Astrocyte (in vitro differentiated cells and primary cell): Measurements from ENCODE around the gene KIRREL3. TPM values are rescaled to one million over a fixed set of nuclear protein-coding genes. Genes with fewer than 3 reads are reported as not detected.

Source experiments
- DNase-seq: peaks from one replicate; pipeline ENCODE4 v3.0.0-alpha.2; 2010; ENCODE audit warnings: low read depth
- FAIRE-seq: peaks from 2 replicates; lab custom pipeline; 2011; peaks lifted over from hg19 to GRCh38; lab: Jason Lieb, UNC
- H2AFZ ChIP-seq: 2 replicates; pipeline ENCODE4 v1.6.0; 2012; ENCODE audit warnings: low read depth, low read length, inconsistent platforms
- H3K27ac ChIP-seq: 2 replicates; pipeline ENCODE4 v1.5.1; 2011; ENCODE audit warnings: low read depth, low read length, inconsistent platforms
- H3K27me3 ChIP-seq: 2 replicates; pipeline ENCODE4 v1.6.0; 2011; ENCODE audit warnings: low read length, inconsistent platforms; ENCODE audit not compliant: insufficient read depth
- H3K36me3 ChIP-seq: 2 replicates; pipeline ENCODE4 v1.5.1; 2011; ENCODE audit warnings: low read length, inconsistent platforms; ENCODE audit not compliant: insufficient read depth
- H3K4me1 ChIP-seq: 2 replicates; pipeline ENCODE4 v1.5.1; 2011; ENCODE audit warnings: low read length, inconsistent platforms; ENCODE audit not compliant: insufficient read depth
- H3K4me2 ChIP-seq: 2 replicates; pipeline ENCODE4 v1.6.0; 2012; ENCODE audit warnings: low read length, inconsistent platforms
- H3K4me3 ChIP-seq: 2 replicates; pipeline ENCODE4 v1.5.1; 2011; ENCODE audit warnings: low read depth, mild to moderate bottlenecking, low read length, inconsistent platforms; ENCODE audit not compliant: insufficient read depth
- H3K79me2 ChIP-seq: 2 replicates; pipeline ENCODE4 v1.6.0; 2012; ENCODE audit warnings: mild to moderate bottlenecking, low read length, inconsistent platforms; ENCODE audit not compliant: insufficient read depth
- H3K9ac ChIP-seq: 2 replicates; pipeline ENCODE4 v1.6.0; 2012; ENCODE audit warnings: mild to moderate bottlenecking, low read length, inconsistent platforms
- H3K9me3 ChIP-seq: 2 replicates; pipeline ENCODE4 v1.5.1; 2012; ENCODE audit warnings: low read depth, mild to moderate bottlenecking, low read length, inconsistent platforms; ENCODE audit not compliant: insufficient read depth
- H4K20me1 ChIP-seq: 2 replicates; pipeline ENCODE4 v1.6.0; 2012; ENCODE audit warnings: low read length, inconsistent platforms; ENCODE audit not compliant: insufficient read depth
- H3K27ac Mint-ChIP-seq: one replicate; pipeline ENCODE4 v1.8.0; 2021; ENCODE audit warnings: mild to moderate bottlenecking, mixed read lengths; ENCODE audit not compliant: unreplicated experiment
- H3K27me3 Mint-ChIP-seq: one replicate; pipeline ENCODE4 v1.8.0; 2021; ENCODE audit warnings: low read depth, mixed read lengths; ENCODE audit not compliant: unreplicated experiment
- H3K36me3 Mint-ChIP-seq: one replicate; pipeline ENCODE4 v1.8.0; 2021; ENCODE audit warnings: low read depth, mixed read lengths; ENCODE audit not compliant: unreplicated experiment
- H3K4me1 Mint-ChIP-seq: one replicate; pipeline ENCODE4 v1.8.0; 2021; ENCODE audit warnings: low read depth, mixed read lengths; ENCODE audit not compliant: unreplicated experiment
- H3K4me3 Mint-ChIP-seq: one replicate; pipeline ENCODE4 v1.8.0; 2021; ENCODE audit warnings: mild to moderate bottlenecking, moderate library complexity, mixed read lengths; ENCODE audit not compliant: unreplicated experiment
- H3K9me3 Mint-ChIP-seq: one replicate; pipeline ENCODE4 v1.8.0; 2021; ENCODE audit warnings: mild to moderate bottlenecking, mixed read lengths; ENCODE audit not compliant: unreplicated experiment
- CTCF ChIP-seq: IDR thresholded peaks from 2 replicates; pipeline ENCODE4 v1.5.1; 2011; ENCODE audit warnings: low read depth, mild to moderate bottlenecking, inconsistent platforms, low read length, moderate library complexity; ENCODE audit not compliant: insufficient read depth
- EZH2 ChIP-seq: IDR thresholded peaks from 2 replicates; pipeline ENCODE4 v1.6.1; 2012; ENCODE audit warnings: mild to moderate bottlenecking, low read length, inconsistent platforms; ENCODE audit not compliant: insufficient read depth
- total RNA-seq: library from RNA; stranded (reverse); gene quantifications from 2 replicates; pipeline ENCODE4 v1.2.1, GENCODE V29; 2021

KIRREL3 gene
- total RNA-seq, 1 donor from 2014 or later, result 0.91 TPM

- no peak overlapping the region for H3K4me3 ChIP-seq
- H3K9me3 Mint-ChIP-seq, result no peaks in the 10 kb centered on the region
- H3K27ac Mint-ChIP-seq, result no peak overlapping the region
- H3K4me1 Mint-ChIP-seq, result no peaks in the 10 kb centered on the region
- H3K27me3 ChIP-seq, result no peaks in the 10 kb centered on the region
- H3K27ac ChIP-seq, result no peak overlapping the region
- H3K9ac ChIP-seq, result no peak overlapping the region
- TF ChIP-seq CTCF, result no peak
- TF ChIP-seq EZH2, result no peak
- DNase-seq, result no peak
- H3K9me3 ChIP-seq, result no peaks in the 10 kb centered on the region
- FAIRE-seq, result no peak
- no peak overlapping the region for H3K4me3 Mint-ChIP-seq
- no peak overlapping the region for H2AFZ ChIP-seq
- H4K20me1 ChIP-seq, result no peaks in the 10 kb centered on the region
- H3K79me2 ChIP-seq, result no peaks in the 10 kb centered on the region
- no peak overlapping the region for H3K4me2 ChIP-seq
- H3K36me3 ChIP-seq, result no peaks in the 10 kb centered on the region
- H3K27me3 Mint-ChIP-seq, result peaks cover 40% of the 10 kb centered on the region
- H3K36me3 Mint-ChIP-seq, result no peaks in the 10 kb centered on the region
- no peaks in the 10 kb centered on the region for H3K4me1 ChIP-seq
These were observed 542.8 kb downstream of the KIRREL3 start for GRCh38 chr11:126457817-126458216.

- TF ChIP-seq CTCF (no peak), EZH2 (no peak)
- Mint-ChIP-seq H3K36me3 (no peaks in the 10 kb centered on the region), H3K9me3 (no peaks in the 10 kb centered on the region), H3K4me3 (no peak overlapping the region), H3K27ac (no peak overlapping the region), H3K27me3 (peaks cover 39% of the 10 kb centered on the region), H3K4me1 (no peaks in the 10 kb centered on the region)
- FAIRE-seq, result no peak
- no peak overlapping the region for H3K27ac ChIP-seq
- no peaks in the 10 kb centered on the region for H3K36me3 ChIP-seq
- no peak overlapping the region for H2AFZ ChIP-seq
- H3K79me2 ChIP-seq, result no peaks in the 10 kb centered on the region
- no peak overlapping the region for H3K4me2 ChIP-seq
- H3K27me3 ChIP-seq, result peaks cover 2% of the 10 kb centered on the region
- DNase-seq, result no peak
- no peaks in the 10 kb centered on the region for H4K20me1 ChIP-seq
- no peak overlapping the region for H3K4me3 ChIP-seq
- H3K4me1 ChIP-seq, result no peaks in the 10 kb centered on the region
- no peak overlapping the region for H3K9ac ChIP-seq
- H3K9me3 ChIP-seq, result no peaks in the 10 kb centered on the region
These were observed 543.6 kb downstream of the KIRREL3 start for GRCh38 chr11:126456783-126457542.

GRCh38 chr11:126456089-126456488 lies 544.5 kb downstream of the KIRREL3 start:
- Histone ChIP-seq H3K4me1 (no peaks in the 10 kb centered on the region), H3K9ac (no peak overlapping the region), H3K27me3 (peaks cover 2% of the 10 kb centered on the region), H4K20me1 (no peaks in the 10 kb centered on the region), H3K27ac (no peak overlapping the region), H3K36me3 (no peaks in the 10 kb centered on the region), H3K79me2 (no peaks in the 10 kb centered on the region), H3K4me2 (no peak overlapping the region), H3K4me3 (no peak overlapping the region), H3K9me3 (peaks cover 4% of the 10 kb centered on the region), H2AFZ (no peak overlapping the region)
- FAIRE-seq (no peak), DNase-seq (no peak)
- peaks cover 32% of the 10 kb centered on the region for H3K27me3 Mint-ChIP-seq
- no peaks in the 10 kb centered on the region for H3K4me1 Mint-ChIP-seq
- H3K27ac Mint-ChIP-seq, result no peak overlapping the region
- no peak overlapping the region for H3K4me3 Mint-ChIP-seq
- no peak for TF ChIP-seq EZH2
- no peaks in the 10 kb centered on the region for H3K36me3 Mint-ChIP-seq
- no peaks in the 10 kb centered on the region for H3K9me3 Mint-ChIP-seq
